HG03196 (cell line): Measurements from ENCODE around the gene SLC16A6.
"Not testable (repeated sequence)": the region's sequence is repeated elsewhere in the genome, so short reads cannot be mapped to it uniquely, and the experiment has no call there.

Source experiments
- ATAC-seq: cut with Tn5 transposase; IDR thresholded peaks from one replicate; pipeline ENCODE4 v1.9.1; 2021; ENCODE audit not compliant: unreplicated experiment

SLC16A6 gene

GRCh38 chr17:68290955-68291835 is at the start of gene SLC16A6, which contains the start of gene ARSG:
Gene SLC16A6 (minus strand): TSS chr17:68291127. CDS start chr17:68278320, 12,807 bp downstream.
Gene ARSG (plus strand): TSS chr17:68291495. CDS start chr17:68307494, 15,999 bp downstream.
- ATAC-seq = peak; percentile 59

GRCh38 chr17:68334393-68334792 is 43.5 kb upstream of the SLC16A6 start:
- no peak for ATAC-seq

- not testable (repeated sequence) for ATAC-seq
Observed at GRCh38 chr17:68331932-68332331, 41.0 kb upstream of the SLC16A6 start.

- ATAC-seq = no peak
Observed at GRCh38 chr17:68329331-68329730, 38.4 kb upstream of the SLC16A6 start.

- no peak for ATAC-seq
Observed at GRCh38 chr17:68328676-68329075, 37.7 kb upstream of the SLC16A6 start.

GRCh38 chr17:68327823-68328557 is 37.1 kb upstream of the SLC16A6 start:
- ATAC-seq = no peak

GRCh38 chr17:68326681-68327080 is 35.8 kb upstream of the SLC16A6 start:
- no peak for ATAC-seq

- no peak for ATAC-seq
Observed at GRCh38 chr17:68325961-68326360, 35.0 kb upstream of the SLC16A6 start.

GRCh38 chr17:68324654-68325336 is 33.9 kb upstream of the SLC16A6 start:
- ATAC-seq = no peak

- ATAC-seq = no peak
Observed at GRCh38 chr17:68324114-68324513, 33.2 kb upstream of the SLC16A6 start.

- ATAC-seq = no peak
Observed at GRCh38 chr17:68322630-68323029, 31.7 kb upstream of the SLC16A6 start.

GRCh38 chr17:68321556-68321954 is 30.6 kb upstream of the SLC16A6 start:
- ATAC-seq = no peak

- ATAC-seq = no peak
Observed at GRCh38 chr17:68320943-68321555, 30.1 kb upstream of the SLC16A6 start.

- no peak for ATAC-seq
Observed at GRCh38 chr17:68320311-68320865, 29.5 kb upstream of the SLC16A6 start.

GRCh38 chr17:68319410-68320162 is 28.7 kb upstream of the SLC16A6 start:
- ATAC-seq = no peak

- ATAC-seq = no peak
Observed at GRCh38 chr17:68318103-68318991, 27.4 kb upstream of the SLC16A6 start.

GRCh38 chr17:68317458-68317857 is 26.5 kb upstream of the SLC16A6 start:
- ATAC-seq = no peak

- no peak for ATAC-seq
Observed at GRCh38 chr17:68315930-68316329, 25.0 kb upstream of the SLC16A6 start.
